HG03469 (cell line): ENCODE results near the gene TMEM272.

Source experiments
- ATAC-seq: cut with Tn5 transposase; IDR thresholded peaks from one replicate; pipeline ENCODE4 v1.9.1; 2021; ENCODE audit warnings: mild to moderate bottlenecking, moderate library complexity, moderate number of reproducible peaks; ENCODE audit not compliant: unreplicated experiment

Gene TMEM272, protein sequence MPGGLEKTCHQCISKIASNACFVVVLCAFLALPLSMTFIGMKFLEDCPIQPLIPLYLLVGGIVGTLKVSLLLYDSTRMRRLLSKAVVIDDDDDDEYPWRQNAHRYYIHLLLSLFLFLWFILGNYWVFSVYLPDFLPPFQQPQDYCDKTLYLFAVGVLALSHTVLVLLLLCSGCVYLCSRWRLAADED

DNA sequence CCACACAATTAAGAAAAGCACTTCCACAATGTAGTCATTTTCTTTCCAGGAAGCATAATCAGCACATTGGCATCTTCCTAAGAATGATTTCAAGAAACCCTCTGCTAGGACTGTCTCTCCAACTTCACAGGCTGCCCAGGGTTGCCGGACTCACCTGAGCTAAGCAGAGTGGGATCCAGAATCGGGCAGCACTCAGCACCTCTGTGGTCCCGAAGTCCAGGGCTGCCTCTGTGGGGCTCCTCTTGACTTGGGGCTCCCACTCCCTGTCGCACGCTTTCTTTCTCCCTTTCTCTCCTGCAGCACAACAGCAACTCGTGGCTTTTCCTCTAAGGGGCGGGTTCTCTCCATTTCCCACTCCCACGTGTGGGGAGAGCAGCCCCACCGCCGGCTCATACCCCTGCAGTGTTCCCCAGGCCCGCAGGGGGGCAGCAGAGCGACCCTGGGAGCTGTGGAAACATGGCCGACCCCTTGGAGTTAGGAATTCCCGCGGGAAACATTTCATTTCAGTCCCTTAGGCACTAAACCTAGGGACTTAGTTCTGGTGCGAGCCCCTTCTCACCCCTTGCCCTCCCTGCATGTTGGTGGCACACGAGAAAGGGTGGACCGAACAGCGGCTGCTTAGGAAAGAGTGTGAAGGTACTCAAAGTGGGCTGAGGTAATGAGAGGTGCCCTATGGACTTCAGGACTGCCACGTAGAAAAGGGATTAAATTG is at the start of gene TMEM272:
TMEM272 (minus strand) TSS at position 316 of the 712 bp plus-strand sequence. CDS start 6,647 bp downstream, outside the sequence.
- ATAC-seq, result no peak

DNA sequence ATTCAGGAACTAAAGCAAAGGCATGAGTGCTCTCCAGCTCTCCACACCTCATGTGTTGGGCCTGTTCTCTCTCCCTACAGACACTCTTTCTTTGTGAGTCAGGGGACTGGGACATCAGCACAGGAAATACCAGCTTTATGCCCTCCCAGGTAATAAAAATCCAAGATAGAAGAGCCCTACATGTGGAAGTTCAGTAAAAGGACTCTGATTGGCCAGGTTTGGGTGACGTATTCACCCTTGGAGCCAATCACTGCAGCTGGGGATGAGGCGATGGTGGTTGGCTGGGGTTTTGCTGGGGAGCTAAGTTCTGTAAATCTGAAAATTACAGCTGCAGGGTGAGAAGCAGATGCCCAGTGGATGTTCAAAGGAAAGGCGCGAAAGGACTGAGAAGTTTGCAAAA is 49.3 kb upstream of the TMEM272 start:
- no peak for ATAC-seq

DNA sequence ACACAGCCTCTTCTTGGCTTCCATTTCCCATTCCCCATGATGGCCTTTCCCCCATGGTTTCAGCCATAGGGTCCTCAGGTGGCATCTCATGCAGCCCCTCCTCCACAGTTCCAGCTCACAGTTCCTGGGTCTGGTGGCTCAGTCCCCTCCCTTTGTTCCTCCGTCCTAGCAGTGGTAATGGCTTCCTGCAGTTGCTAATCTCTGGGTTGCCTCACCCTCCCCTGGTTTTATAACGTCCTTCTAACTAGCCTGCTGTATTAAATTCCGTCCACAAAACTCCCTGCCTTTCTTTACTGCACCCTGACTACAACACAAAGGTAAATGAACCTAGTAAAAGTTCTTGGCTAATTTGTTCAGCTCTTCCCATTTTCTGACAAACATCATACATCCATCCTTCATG is 47.7 kb upstream of the TMEM272 start:
- no peak for ATAC-seq

DNA sequence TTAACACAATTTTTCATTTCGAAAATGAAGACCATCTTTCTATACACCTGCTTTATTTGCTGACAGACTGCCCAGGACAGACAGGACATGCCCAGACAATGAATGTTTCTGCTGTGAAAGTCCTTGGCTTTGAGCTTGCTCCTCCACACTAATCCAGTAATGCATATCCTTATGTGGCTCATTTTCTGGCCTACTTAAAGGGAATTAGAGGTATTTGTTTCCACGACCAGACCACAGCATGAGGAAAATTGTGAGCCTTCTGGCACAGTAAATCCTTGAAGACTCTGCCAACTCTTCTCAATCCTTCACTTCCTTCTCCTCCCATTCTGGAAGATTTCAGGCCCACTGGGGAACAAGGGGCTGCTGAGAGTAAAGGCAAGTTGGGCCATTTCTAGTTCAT is 42.5 kb upstream of the TMEM272 start:
- ATAC-seq, result no peak

DNA sequence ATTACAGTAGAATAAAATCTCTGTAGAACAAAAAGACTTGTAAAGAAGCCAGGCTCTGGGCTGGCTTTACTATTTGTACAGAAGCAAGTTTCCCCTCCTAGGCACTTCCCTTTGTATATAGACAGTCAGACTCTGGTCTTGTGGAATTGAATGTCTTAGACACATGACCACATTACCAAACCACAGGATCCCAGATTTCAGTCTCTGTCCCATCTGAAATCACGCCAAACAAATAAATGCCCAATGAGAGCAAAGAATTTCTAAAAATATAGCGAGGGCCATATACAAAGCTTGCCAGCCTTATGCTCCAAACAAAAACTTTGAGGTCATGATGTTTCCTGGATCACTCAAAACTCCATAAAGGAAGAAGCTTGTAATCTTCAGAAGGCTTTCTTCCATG is 40.7 kb upstream of the TMEM272 start:
- ATAC-seq, result no peak

DNA sequence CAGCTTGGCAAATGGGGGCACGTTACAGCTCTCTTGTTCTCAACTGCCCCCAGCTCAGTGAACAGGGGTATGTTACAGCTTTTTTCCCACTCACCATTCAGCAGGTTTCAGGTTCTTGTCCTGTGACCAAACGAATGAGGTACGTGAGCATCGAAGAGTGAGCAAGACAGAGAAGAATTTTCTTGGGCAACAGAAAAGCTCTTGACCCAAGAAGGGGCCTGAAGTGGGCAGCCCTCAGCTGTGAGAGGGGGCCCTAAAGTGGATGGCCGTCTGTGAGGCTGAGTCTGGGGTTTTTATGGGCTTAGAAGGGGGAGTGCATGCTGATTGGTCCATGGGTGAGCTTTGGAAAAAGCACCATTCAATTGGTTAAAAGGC is 38.2 kb upstream of the TMEM272 start:
- ATAC-seq, result no peak

DNA sequence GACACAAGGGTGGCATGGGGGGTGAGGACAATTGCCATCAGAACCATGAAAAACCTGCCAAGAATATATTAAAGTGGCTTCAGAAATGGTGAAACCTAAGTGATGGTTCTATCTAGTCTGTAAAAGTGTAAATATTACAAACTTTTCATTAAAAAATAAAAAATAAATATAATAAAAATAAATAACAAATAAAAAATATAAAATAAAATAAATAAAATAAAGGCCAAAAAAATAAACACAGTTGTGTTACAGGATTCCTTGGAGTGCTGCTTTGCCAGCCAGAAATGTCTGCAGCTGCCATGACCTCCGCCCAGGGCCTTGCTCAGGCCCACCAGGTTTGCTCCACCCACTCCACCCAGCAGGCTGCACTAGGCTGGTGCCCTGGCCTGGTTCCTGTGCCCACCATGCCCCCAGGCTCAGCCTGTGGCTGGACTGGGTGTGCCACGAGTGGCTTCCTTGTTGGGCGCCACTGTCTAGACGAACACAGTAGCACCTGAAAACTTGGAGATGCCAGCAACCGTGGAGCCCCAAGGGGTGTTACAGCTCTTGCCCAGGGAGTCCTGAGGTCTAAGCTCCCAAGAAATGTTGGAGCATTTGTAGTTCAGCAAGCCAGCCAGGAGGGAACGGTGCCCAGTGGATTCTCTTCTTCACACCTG is 37.7 kb upstream of the TMEM272 start:
- no peak for ATAC-seq

DNA sequence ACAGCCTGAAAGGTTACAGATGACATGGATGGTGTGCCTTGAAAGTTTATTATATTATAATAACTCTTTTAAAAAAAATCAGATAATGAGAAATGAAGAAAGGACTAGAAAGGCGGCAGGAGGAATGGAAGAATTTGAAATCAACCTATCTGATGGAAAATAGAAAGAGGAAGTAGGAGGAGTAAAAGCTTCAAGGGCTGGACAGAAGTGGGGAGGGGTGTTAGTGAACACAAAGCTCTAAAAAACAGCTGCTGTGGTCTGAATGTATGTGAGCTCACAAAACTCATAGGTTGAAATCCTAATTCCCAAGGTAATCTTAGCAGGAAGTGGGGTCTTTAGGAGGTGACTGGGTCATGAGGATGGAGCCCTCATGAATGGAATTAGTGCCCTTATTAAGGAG is 36.3 kb upstream of the TMEM272 start:
- ATAC-seq, result no peak

DNA sequence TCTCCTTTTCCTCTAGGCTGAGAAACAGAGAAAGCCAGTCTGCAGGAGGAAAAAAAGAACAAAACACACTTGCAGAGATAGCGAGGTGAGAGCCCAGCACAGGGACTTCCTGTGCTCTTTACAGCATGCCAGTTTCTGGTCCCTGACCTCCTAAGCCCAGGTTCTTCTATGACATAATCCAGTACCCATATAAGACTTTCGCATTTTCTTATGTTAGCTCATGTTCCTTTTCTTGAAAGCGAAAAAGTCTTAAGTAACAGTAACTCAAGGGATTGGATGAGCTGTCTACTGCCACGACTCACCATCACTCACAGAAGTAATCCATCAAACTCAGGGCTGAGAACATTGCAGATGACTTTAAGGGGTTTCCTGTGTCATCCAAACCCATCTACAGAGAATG is 34.2 kb upstream of the TMEM272 start:
- ATAC-seq, result no peak

DNA sequence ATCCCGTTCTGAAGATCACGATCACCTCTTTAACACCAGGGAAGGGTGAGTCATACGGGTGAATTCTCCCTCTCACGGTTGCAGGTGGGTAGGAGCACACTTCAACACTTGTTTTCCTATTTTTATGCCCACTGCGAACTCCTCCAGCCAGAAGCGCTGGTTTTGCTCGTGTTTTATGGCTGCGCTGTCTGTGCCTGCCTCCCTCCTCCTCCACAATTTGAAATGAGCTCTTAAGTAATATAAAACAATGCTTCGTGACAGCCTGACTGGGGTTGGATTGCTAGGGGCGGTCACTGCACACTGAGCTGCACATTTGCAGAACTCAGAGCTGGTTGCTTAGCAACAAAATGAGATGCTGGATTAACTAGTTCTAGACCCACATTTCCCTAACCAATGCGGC is 29.7 kb upstream of the TMEM272 start:
- ATAC-seq, result no peak

DNA sequence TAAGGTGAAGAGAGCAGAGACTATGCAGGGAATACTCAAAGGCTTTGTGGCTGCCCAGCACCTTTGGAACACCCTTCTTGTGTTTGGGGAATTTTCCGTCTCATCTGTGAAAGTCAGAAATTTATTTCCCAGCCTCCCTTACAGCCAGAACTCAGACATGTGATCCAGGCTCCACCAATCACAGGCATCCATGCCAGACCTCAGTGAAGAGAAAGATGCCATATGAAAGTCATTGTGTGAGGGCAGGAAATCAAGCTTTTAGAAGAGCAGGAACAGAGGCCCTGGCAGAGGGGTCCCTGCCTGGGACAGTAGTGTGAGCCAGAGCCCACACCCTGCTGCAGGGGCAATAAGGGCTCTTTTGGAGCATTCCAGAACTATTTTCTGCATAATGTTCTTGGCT is 28.9 kb upstream of the TMEM272 start:
- ATAC-seq, result no peak

DNA sequence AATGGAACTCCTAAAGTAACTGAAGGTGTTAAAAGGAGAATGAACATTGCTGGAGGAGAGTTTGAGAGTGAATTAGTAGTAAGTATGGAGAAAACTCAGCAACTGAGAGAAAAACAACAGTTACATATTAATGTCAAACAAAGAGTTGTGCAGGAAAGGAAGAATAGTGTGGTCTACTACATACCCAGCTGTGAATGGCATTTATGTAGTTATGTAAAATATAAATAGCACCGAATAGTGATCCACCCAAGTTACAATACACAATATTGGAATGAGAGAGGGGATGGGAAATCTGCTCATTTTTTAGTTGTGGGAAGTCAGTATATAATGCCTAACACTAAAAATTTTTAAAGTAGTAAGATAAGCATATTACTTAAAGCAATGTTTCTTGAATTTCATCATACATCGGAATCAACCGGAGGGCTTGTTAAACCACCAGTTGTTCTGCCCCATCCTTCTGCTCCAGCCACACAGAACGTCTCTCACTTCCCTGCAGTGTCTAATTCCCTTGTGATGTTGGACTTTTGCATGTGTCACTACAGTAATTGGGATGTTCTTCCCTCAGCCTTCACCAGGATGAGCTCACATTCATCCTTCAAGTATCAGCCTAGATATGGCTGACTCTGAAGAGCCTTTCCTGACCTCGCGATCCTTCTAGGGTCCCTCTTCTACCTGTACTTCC is 28.3 kb upstream of the TMEM272 start:
- no peak for ATAC-seq

DNA sequence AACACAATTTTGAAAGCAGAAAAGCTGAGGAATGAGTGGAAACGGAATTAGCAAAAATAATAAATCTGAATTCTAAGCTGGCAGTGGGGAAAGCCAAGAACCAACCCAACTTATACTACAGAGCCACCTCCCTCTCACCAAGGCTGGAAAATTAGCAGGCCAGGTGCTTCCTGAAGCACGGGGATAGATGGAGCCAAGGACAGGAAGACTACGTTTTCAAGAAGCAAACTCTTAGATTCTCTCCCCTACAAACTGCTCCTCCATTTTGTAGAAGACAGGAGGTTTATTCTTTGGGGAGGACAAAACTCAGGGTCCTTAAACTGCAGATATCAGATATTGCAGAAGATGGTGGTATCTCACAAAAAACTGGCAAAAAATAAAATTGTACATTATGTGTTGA is 25.6 kb upstream of the TMEM272 start:
- ATAC-seq, result no peak

DNA sequence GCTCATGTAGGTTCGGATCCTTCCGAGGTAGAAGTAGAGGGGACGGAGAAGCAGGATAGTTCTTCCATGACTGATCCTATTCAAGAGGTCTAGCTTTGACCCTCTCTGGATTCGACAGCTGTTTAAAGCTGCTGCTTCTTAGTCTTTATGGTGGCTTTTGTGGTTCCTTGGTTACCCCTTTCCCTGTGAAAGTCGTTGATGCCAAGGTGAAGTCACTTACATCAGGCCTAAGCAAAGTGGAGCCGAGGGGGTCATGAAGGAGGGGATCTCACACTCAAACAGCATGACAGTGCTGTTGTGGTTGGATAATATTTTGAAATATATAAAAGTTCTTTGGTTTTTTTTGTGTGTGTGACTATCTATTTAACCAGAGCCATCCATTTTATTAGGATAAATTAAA is 24.9 kb upstream of the TMEM272 start:
- ATAC-seq, result no peak

DNA sequence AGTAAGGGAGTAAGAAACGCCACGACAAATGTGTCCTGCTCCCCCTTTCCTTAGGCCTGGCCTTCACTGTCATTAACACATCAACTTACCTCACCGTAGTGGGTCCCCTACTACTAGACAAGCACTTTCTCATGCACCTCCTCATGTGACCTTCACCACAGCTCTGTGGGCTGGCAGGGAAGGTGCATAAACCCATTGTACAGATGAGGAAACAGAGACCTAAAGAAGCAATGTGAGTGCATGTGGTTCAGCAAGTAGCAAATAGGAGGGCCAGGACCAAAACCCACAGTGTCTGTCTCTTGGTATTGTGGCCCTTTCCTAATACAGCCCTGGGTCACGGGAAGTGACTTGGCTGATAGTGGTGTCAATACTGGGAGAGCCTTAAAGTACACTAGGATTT is 22.1 kb upstream of the TMEM272 start:
- ATAC-seq, result no peak

DNA sequence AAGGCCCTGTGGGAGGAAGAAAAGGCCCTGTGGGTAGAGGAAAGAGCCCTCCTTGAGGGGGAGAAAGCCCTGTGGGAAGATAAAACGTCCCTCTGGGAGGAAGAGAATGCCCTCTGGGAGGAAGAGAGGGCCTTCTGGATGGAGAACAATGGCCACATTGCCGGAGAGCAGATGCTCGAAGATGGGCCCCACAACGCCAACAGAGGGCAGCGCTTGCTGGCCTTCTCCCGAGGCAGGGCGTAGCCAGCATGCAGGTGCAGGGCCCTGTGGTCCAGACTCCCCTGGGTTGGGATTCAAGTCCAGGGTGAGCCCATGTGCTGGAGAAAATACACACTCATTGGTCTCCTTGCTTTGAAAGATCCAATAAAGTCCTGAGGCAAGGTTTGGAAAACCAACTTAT is 20.9 kb upstream of the TMEM272 start:
- ATAC-seq, result no peak

DNA sequence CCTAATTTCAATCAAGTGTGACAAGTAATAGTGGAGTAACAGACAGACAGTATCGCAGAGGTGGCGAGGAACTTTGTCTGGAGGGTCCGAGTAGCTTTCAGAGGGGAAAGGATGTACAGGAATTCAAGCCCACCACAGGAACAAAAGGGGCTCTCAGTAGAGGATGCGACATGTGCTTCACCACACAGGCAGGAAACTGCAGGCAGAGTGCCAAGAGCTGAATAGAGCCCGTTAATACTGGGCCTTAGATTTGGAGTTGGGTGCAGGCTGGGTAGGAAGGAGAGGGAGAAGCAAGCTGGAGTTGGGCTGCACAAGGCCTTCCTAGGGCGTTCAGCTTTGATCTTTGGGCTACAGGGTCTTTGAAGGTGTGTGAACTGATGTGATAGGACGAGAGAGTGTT is 18.0 kb upstream of the TMEM272 start:
- no peak for ATAC-seq

DNA sequence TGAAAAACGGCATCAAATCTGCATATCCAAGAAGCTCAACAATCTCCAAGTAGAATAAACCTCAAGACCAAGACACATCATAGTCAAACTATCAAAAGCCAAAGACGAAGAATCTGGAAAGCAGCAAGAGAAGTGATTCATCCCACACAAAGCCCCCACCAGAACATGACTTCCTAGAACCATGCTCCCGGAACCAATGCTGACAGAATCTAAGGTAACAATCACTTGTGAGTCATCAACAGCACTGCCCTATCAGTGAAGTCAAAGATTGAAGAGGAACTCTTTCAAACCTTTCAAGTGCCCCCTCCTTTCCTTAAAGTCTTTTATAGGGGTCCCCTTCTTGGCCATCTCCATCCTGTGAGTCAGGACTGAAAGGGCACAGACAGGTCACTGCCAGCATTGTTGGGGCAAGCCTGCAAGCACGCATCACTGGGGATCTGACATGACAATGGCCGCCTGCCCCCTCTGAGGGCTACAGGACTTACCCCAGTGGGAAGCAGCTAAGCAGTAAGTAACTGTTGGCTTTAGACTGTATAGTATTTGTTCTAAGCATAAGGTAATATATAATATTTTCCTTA is 16.8 kb upstream of the TMEM272 start, which contains the start of gene CCDC70:
CCDC70 (plus strand) TSS at position 247 of the 578 bp plus-strand sequence. CDS start 3,443 bp downstream, outside the sequence.
- no peak for ATAC-seq

DNA sequence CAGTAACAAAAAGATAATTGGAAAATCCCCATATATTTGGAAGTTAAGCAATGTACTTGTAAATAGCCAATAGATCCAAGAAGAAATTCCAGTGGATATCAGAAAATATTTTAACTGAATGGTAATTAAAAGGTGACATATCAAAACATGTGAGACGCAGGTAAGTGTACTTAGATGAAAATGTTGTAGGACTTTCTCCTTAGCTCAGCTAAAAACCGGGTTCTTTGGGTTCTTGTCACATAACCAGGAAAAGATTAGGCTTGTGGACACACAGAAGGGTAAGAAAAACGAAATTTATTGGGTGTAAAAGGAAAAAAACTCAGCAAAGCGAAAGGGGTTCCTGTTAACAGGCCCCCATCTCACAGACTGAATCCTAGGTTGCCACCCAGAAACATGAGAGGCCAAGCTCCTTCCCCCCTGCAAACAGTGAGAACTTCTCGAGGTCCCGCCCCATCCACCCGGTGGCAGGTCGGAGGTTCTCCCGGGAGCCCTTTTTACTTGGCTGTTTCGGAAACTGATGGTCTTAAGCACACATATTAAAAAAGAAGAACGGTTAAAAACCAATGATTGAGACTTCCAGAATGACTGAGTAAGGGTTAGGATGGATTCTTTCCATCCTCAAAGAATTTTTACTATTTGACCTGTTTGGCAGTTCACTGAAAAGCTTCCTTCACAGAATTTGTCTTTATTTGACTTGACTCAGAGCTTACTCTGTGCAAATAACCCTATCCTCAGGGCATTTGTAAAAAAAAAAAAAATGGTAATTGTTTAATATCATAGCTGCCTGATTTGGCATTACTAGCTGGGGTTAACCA is 13.7 kb upstream of the TMEM272 start:
- no peak for ATAC-seq

DNA sequence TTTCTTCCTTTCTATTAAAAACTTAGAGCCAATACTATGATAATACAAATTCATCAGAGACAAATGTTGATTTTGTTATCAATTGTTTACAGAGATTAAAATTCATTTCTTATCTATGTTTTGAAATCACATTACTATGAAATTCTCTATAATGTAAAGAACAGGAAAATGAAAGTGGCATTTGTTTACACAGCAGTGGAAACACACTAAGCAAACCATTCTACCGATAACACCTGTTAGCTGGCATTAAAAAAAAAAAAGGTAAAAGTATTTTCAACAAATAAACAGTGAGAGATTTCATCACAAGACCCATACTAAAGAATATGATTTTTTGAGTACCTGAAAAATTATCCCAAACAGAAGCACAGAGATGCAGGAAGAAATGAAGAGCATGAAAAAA is 12.0 kb upstream of the TMEM272 start:
- no peak for ATAC-seq
